Measurements from ENCODE around the gene PTTG2.

GRCh38 chr4:38005637-38006036 is 45.4 kb downstream of the PTTG2 start:
- no peak for TF ChIP-seq YY1 (IDR thresholded peaks at IDR 0.05; ENCODE audit: low read depth)
- TF ChIP-seq, protein P1, sequence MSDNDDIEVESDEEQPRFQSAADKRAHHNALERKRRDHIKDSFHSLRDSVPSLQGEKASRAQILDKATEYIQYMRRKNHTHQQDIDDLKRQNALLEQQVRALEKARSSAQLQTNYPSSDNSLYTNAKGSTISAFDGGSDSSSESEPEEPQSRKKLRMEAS (IDR thresholded peaks at IDR 0.05): no peak
